Breast epithelium (tissue), 4 donors: Measurements from ENCODE around the gene FRMD3. TPM values are rescaled to one million over a fixed set of nuclear protein-coding genes. Genes with fewer than 3 reads are reported as not detected.

Experiments
- DNase-seq, 2 donors: peaks; one replicate each; pipeline ENCODE4 v3.0.0-alpha.2; 2019; ENCODE audit warnings: low spot score in 2 of 2
- H3K27ac ChIP-seq, 2 donors: fragments of 200-600 bp; sonication (generic) in 1 of 2; one replicate each; pipeline ENCODE4 v1.5.1; 2016 to 2019; ENCODE audit warnings: mild to moderate bottlenecking in 1 of 2
- H3K27me3 ChIP-seq, 2 donors: fragments of 200-600 bp; sonication (generic) in 1 of 2; one replicate each; pipeline versions ENCODE4 v1.5.1 to v1.6.0; 2017 to 2019; ENCODE audit warnings: control low read depth in 1 of 2, mild to moderate bottlenecking in 1 of 2
- H3K36me3 ChIP-seq: fragments of 200-600 bp; one replicate; pipeline ENCODE4 v1.5.1; 2019
- H3K4me1 ChIP-seq, 2 donors: fragments of 200-600 bp; sonication (generic); one replicate each; pipeline ENCODE4 v1.5.1; 2016 to 2019; ENCODE audit warnings: control low read depth in 1 of 2
- H3K4me3 ChIP-seq, 3 donors: fragments of 200-600 bp; sonication (generic); 1 replicate in 2 of 3; 2 replicates in 1 of 3; pipeline ENCODE4 v1.5.1; 2016 to 2019; ENCODE audit warnings: mild to moderate bottlenecking in 3 of 3, moderate library complexity in 2 of 3
- H3K9me3 ChIP-seq, 2 donors: fragments of 200-600 bp; sonication (generic) in 1 of 2; one replicate each; pipeline ENCODE4 v1.5.1; 2016 to 2019; ENCODE audit warnings: control low read depth in 1 of 2
- CTCF ChIP-seq, 3 donors: fragments of 450-650 bp; IDR thresholded peaks; one replicate each; pipeline ENCODE4 v1.5.1; 2016 to 2017; ENCODE audit warnings: antibody characterized with exemption in 3 of 3, mild to moderate bottlenecking in 3 of 3, moderate library complexity in 3 of 3
- POLR2A ChIP-seq: fragments of 450-650 bp; IDR thresholded peaks from one replicate; pipeline ENCODE4 v1.6.1; 2016; ENCODE audit warnings: antibody characterized with exemption, mild to moderate bottlenecking, moderate library complexity
- POLR2AphosphoS5 ChIP-seq, 3 donors: sonication (generic); formaldehyde crosslinking; IDR thresholded peaks; one replicate each; pipeline ENCODE4 v1.6.1; 2017; ENCODE audit warnings: antibody characterized with exemption in 3 of 3
- intact Hi-C: fragments of 100-400 bp; cut with DNase I; formaldehyde crosslinking; loops from one replicate; pipeline ENCODE4 v1.15.1; 2023; ENCODE audit warnings: low total_unique reads
- total RNA-seq, 3 donors: library from RNA; depleted of rRNA; stranded (reverse); fragments of >200 nt; gene quantifications; one replicate each; pipeline ENCODE4 v1.1.0, GENCODE V29; 2016

The FRMD3 gene
- total RNA-seq, 3 donors from 2014 or later, result 6.3 to 14.1 (median 14.1) TPM

- no peaks in the 10 kb centered on the region for H3K4me1 ChIP-seq
- no peak overlapping the region for H3K4me3 ChIP-seq
- no peak for DNase-seq
- intact Hi-C loops, result no loop called here
- H3K36me3 ChIP-seq, result no peaks in the 10 kb centered on the region
- no peaks in the 10 kb centered on the region for H3K27me3 ChIP-seq
- H3K9me3 ChIP-seq, result no peaks in the 10 kb centered on the region
- H3K27ac ChIP-seq, result no peak overlapping the region
- TF ChIP-seq CTCF (IDR thresholded peaks at IDR 0.05) (no peak), POLR2AphosphoS5 (IDR thresholded peaks at IDR 0.05) (no peak), POLR2A (no peak)
Observed at GRCh38 chr9:83200531-83200930, 337.7 kb downstream of the FRMD3 start.

- TF ChIP-seq POLR2A, result no peak
- TF ChIP-seq POLR2AphosphoS5 (IDR thresholded peaks at IDR 0.05), result no peak
- TF ChIP-seq CTCF (IDR thresholded peaks at IDR 0.05), result no peak
- no peak for DNase-seq
- Histone ChIP-seq H3K27me3 (no peaks in the 10 kb centered on the region), H3K4me1 (no peaks in the 10 kb centered on the region), H3K27ac (no peak overlapping the region), H3K36me3 (no peaks in the 10 kb centered on the region), H3K4me3 (no peak overlapping the region), H3K9me3 (no peaks in the 10 kb centered on the region)
- intact Hi-C loops, result no loop called here
Observed at GRCh38 chr9:83199832-83200231, 338.4 kb downstream of the FRMD3 start.

- intact Hi-C loops, result no loop called here
- peak; percentile 37 to 66 for DNase-seq
- TF ChIP-seq CTCF (IDR thresholded peaks at IDR 0.05) (peak; percentile 17 to 65 (median 61)), POLR2A (no peak)
- Histone ChIP-seq H3K4me1 (no peaks in the 10 kb centered on the region), H3K27me3 (no peaks in the 10 kb centered on the region), H3K9me3 (no peaks in the 10 kb centered on the region), H3K36me3 (no peaks in the 10 kb centered on the region), H3K27ac (no peak overlapping the region), H3K4me3 (no peak overlapping the region)
Observed at GRCh38 chr9:83199240-83199639, 339.0 kb downstream of the FRMD3 start.

GRCh38 chr9:83198371-83198770, 339.8 kb downstream of the FRMD3 start:
- no peaks in the 10 kb centered on the region for H3K36me3 ChIP-seq
- H3K9me3 ChIP-seq, result no peaks in the 10 kb centered on the region
- DNase-seq, result no peak
- H3K4me3 ChIP-seq, result no peak overlapping the region
- H3K27me3 ChIP-seq, result no peaks in the 10 kb centered on the region
- TF ChIP-seq POLR2A (no peak), POLR2AphosphoS5 (IDR thresholded peaks at IDR 0.05) (no peak), CTCF (IDR thresholded peaks at IDR 0.05) (no peak)
- no peak overlapping the region for H3K27ac ChIP-seq
- intact Hi-C loops, result no loop called here
- H3K4me1 ChIP-seq, result no peaks in the 10 kb centered on the region

GRCh38 chr9:83197591-83197990, 340.6 kb downstream of the FRMD3 start:
- DNase-seq, result no peak
- TF ChIP-seq CTCF (IDR thresholded peaks at IDR 0.05), result no peak
- no peak for TF ChIP-seq POLR2AphosphoS5 (IDR thresholded peaks at IDR 0.05)
- no peak for TF ChIP-seq POLR2A
- Histone ChIP-seq H3K9me3 (no peaks in the 10 kb centered on the region), H3K4me3 (no peak overlapping the region), H3K27ac (no peak overlapping the region), H3K27me3 (no peaks in the 10 kb centered on the region), H3K4me1 (no peaks in the 10 kb centered on the region), H3K36me3 (no peaks in the 10 kb centered on the region)
- intact Hi-C loops, result no loop called here
